ENCODE data around the gene STON1. TPM values are rescaled to one million over a fixed set of nuclear protein-coding genes. Genes with fewer than 3 reads are reported as not detected.
"Not testable (repeated sequence)": the region's sequence is repeated elsewhere in the genome, so short reads cannot be mapped to it uniquely, and the experiment has no call there.

Gene STON1
- total RNA-seq, 5 donors from 2014 or later (not counting 1 experiment from before 2014, with no cell fraction given) = 2.5 to 3.8 (median 2.6) TPM

DNA sequence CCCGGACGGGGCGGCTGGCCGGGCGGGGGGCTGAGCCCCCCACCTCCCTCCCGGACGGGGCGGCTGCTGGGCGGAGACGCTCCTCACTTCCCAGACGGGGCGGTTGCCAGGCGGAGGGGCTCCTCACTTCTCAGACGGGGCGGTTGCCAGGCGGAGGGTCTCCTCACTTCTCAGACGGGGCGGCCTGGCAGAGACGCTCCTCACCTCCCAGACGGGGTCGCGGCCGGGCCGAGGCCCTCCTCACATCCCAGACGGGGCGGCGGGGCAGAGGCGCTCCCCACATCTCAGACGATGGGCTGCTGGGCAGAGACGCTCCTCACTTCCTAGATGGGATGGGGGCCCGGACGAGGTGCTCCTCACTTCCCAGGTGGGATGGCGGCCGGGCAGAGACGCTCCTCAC lies 84.6 kb downstream of the STON1 start:
- H3K36me3 ChIP-seq (ENCODE audit: control insufficient read depth in 2 of 2, extremely low read depth in 1 of 2, insufficient read depth in 1 of 2, low read length in 1 of 2); POLR2A ChIA-PET; H3K4me1 Mint-ChIP-seq; H3K27ac ChIP-seq (ENCODE audit: low read length); H3K4me1 ChIP-seq (ENCODE audit: control insufficient read depth in 1 of 2, extremely low read depth in 1 of 2, insufficient read depth in 2 of 2, low read length in 2 of 2); H3K27ac Mint-ChIP-seq; DNase-seq; H3K4me3 Mint-ChIP-seq; H3K36me3 Mint-ChIP-seq; H3K27me3 ChIP-seq (replicated peaks in 1 of 2; ENCODE audit: control insufficient read depth in 2 of 2, extremely low read depth in 1 of 2, insufficient read depth in 2 of 2, low read length in 1 of 2); H3K9me3 ChIP-seq; H3K9me3 Mint-ChIP-seq; ATAC-seq (replicated peaks in 1 of 4); H3K4me3 ChIP-seq (ENCODE audit: control insufficient read depth in 1 of 2, extremely low read depth in 1 of 2, low read length in 1 of 2); CTCF ChIA-PET: not testable (repeated sequence)
- peaks cover 6 to 16% of the 10 kb centered on the region in 2 donors for H3K27me3 Mint-ChIP-seq
- WGBS (ENCODE audit: insufficient coverage) = 97% methylated on average over 16 of the region's 35 CpGs

DNA sequence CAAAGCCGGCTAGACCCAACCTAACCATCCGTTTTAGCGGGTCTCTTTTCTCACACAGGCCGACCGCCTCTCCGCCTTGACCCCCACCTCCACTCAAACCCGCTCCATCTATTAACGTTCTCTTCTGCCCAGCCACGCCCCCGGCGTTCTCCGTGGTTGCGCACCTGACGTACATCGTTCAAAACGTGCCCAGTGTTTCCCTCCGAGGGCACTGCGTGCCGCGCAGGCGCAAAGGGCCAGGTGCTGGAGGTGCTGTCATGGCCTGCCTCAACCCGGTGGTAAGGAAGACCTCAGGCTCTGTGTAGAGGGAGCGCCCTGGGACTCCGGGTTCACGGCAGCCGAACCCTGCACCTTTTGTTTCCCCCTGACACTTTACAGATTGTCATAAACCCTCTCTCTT lies 87.7 kb downstream of the STON1 start, which contains the start of gene GTF2A1L:
GTF2A1L (plus strand) TSS at position 239 of the 400 bp plus-strand sequence; CDS start at position 258, 19 bp downstream.
- ATAC-seq (replicated peaks in 1 of 4) (no peak), DNase-seq (peak in 1 of 35 experiments; percentile 1)
- no peak within 1 kb of the TSS for H3K4me3 Mint-ChIP-seq
- no peaks in the 10 kb centered on the region for H3K9me3 ChIP-seq
- no peaks in the 10 kb centered on the region for H3K4me1 ChIP-seq (ENCODE audit: control insufficient read depth in 1 of 2, extremely low read depth in 1 of 2, insufficient read depth in 2 of 2, low read length in 2 of 2)
- no peak within 1 kb of the TSS for H3K27ac ChIP-seq (ENCODE audit: low read length)
- CTCF ChIA-PET = no interaction called here
- no peak within 1 kb of the TSS for H3K4me3 ChIP-seq (ENCODE audit: control insufficient read depth in 1 of 2, extremely low read depth in 1 of 2, low read length in 1 of 2)
- H3K27me3 ChIP-seq (replicated peaks in 1 of 2; ENCODE audit: control insufficient read depth in 2 of 2, extremely low read depth in 1 of 2, insufficient read depth in 2 of 2, low read length in 1 of 2) = no peaks in the 10 kb centered on the region
- H3K36me3 ChIP-seq (ENCODE audit: control insufficient read depth in 2 of 2, extremely low read depth in 1 of 2, insufficient read depth in 1 of 2, low read length in 1 of 2) = no peaks in the 10 kb centered on the region
- peaks cover 8 to 13% of the 10 kb centered on the region in 2 donors for H3K27me3 Mint-ChIP-seq
- H3K9me3 Mint-ChIP-seq = peaks cover 0 to 3% (median 0%) of the 10 kb centered on the region in 3 donors
- no peaks in the 10 kb centered on the region for H3K36me3 Mint-ChIP-seq
- H3K4me1 Mint-ChIP-seq = no peaks in the 10 kb centered on the region
- POLR2A ChIA-PET = no interaction called here
- no peak within 1 kb of the TSS for H3K27ac Mint-ChIP-seq
- 74% methylated on average over 16 of the region's 26 CpGs for WGBS (ENCODE audit: insufficient coverage)

DNA sequence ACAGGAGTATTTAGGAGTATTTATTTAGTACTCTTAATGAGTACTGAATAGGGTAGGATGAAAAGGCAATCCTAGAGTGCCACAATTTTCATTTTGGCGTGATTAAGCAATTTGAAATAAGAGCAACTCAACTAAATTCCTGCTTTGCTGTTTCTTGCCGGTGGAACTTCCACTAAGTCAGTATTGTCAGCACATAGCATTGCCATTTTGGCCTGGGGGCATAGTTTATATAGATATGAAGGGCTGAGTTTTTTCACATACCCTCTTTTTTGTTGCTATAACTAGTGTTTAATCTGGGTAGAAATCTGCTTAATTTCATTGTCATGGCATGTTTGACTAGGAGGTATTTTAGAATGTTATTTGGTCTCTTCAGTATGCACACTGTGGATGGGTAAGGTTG lies 89.6 kb downstream of the STON1 start:
- H3K4me1 ChIP-seq (ENCODE audit: control insufficient read depth in 1 of 2, extremely low read depth in 1 of 2, insufficient read depth in 2 of 2, low read length in 2 of 2) = no peaks in the 10 kb centered on the region
- peaks cover 0 to 3% (median 0%) of the 10 kb centered on the region in 3 donors for H3K9me3 Mint-ChIP-seq
- H3K36me3 Mint-ChIP-seq = no peaks in the 10 kb centered on the region
- H3K27ac ChIP-seq (ENCODE audit: low read length) = no peak overlapping the region
- H3K4me1 Mint-ChIP-seq = no peaks in the 10 kb centered on the region
- no peak overlapping the region for H3K27ac Mint-ChIP-seq
- CTCF ChIA-PET = no interaction called here
- H3K36me3 ChIP-seq (ENCODE audit: control insufficient read depth in 2 of 2, extremely low read depth in 1 of 2, insufficient read depth in 1 of 2, low read length in 1 of 2) = no peaks in the 10 kb centered on the region
- H3K4me3 ChIP-seq (ENCODE audit: control insufficient read depth in 1 of 2, extremely low read depth in 1 of 2, low read length in 1 of 2) = no peak overlapping the region
- H3K27me3 Mint-ChIP-seq = peaks cover 8 to 18% of the 10 kb centered on the region in 2 donors
- no peaks in the 10 kb centered on the region for H3K27me3 ChIP-seq (replicated peaks in 1 of 2; ENCODE audit: control insufficient read depth in 2 of 2, extremely low read depth in 1 of 2, insufficient read depth in 2 of 2, low read length in 1 of 2)
- DNase-seq = no peak
- POLR2A ChIA-PET = no interaction called here
- no peak for ATAC-seq (replicated peaks in 1 of 4)
- H3K4me3 Mint-ChIP-seq = no peak overlapping the region
- H3K9me3 ChIP-seq = no peaks in the 10 kb centered on the region
- WGBS (ENCODE audit: insufficient coverage) = no CpG with 5 or more reads among the region's 2 CpGs

DNA sequence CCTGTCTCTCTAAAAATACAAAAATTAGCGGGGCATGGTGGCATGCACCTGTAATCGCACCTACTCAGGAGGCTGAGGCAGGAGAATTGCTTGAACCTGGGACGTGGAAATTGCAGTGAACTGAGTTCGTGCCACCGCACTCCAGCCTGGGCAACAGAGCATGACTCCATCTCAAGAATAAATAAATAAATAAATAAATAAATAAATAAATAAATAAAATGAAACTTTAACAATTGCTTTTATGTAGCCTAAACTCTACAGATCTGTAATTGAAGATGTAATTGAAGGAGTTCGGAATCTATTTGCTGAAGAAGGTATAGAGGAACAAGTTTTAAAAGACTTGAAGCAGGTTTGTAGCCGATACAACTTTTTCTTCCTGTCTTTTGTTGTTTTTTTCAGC lies 90.7 kb downstream of the STON1 start:
- no peaks in the 10 kb centered on the region for H3K36me3 ChIP-seq (ENCODE audit: control insufficient read depth in 2 of 2, extremely low read depth in 1 of 2, insufficient read depth in 1 of 2, low read length in 1 of 2)
- peaks cover 8 to 18% of the 10 kb centered on the region in 2 donors for H3K27me3 Mint-ChIP-seq
- no peaks in the 10 kb centered on the region for H3K9me3 ChIP-seq
- WGBS (ENCODE audit: insufficient coverage) = 67% methylated on average over 1 of the region's 7 CpGs
- H3K4me3 Mint-ChIP-seq = no peak overlapping the region
- H3K4me1 ChIP-seq (ENCODE audit: control insufficient read depth in 1 of 2, extremely low read depth in 1 of 2, insufficient read depth in 2 of 2, low read length in 2 of 2) = no peaks in the 10 kb centered on the region
- H3K9me3 Mint-ChIP-seq = peaks cover 0 to 3% (median 0%) of the 10 kb centered on the region in 3 donors
- no peaks in the 10 kb centered on the region for H3K27me3 ChIP-seq (replicated peaks in 1 of 2; ENCODE audit: control insufficient read depth in 2 of 2, extremely low read depth in 1 of 2, insufficient read depth in 2 of 2, low read length in 1 of 2)
- no peak for ATAC-seq (replicated peaks in 1 of 4)
- ChIA-PET POLR2A (no interaction called here), CTCF (no interaction called here)
- no peaks in the 10 kb centered on the region for H3K4me1 Mint-ChIP-seq
- H3K4me3 ChIP-seq (ENCODE audit: control insufficient read depth in 1 of 2, extremely low read depth in 1 of 2, low read length in 1 of 2) = no peak overlapping the region
- no peak overlapping the region for H3K27ac Mint-ChIP-seq
- H3K27ac ChIP-seq (ENCODE audit: low read length) = no peak overlapping the region
- DNase-seq = no peak
- H3K36me3 Mint-ChIP-seq = no peaks in the 10 kb centered on the region

DNA sequence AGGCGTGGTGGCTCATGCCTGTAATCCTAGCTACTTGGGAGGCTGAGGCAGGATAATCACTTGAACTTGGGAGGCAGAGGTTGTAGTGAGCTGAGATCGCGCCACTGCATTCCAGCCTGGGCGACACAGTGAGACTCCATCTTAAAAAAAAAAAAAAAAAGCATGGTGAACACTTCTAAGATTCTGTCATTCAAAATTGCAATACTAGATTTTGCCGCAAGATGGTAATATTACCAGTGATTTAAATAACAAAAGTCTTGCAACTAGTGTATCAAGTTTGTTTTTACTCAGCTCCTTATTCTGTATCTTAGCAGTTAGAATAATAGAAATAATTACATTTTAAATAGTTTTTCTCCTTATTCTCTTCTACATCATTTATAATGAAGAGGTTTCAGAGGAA lies 92.7 kb downstream of the STON1 start:
- H3K27ac Mint-ChIP-seq; H3K4me3 ChIP-seq (ENCODE audit: control insufficient read depth in 1 of 2, extremely low read depth in 1 of 2, low read length in 1 of 2); POLR2A ChIA-PET; H3K4me3 Mint-ChIP-seq; H3K4me1 Mint-ChIP-seq; H3K36me3 ChIP-seq (ENCODE audit: control insufficient read depth in 2 of 2, extremely low read depth in 1 of 2, insufficient read depth in 1 of 2, low read length in 1 of 2); H3K9me3 Mint-ChIP-seq; CTCF ChIA-PET; H3K9me3 ChIP-seq; ATAC-seq (replicated peaks in 1 of 4); H3K27me3 ChIP-seq (replicated peaks in 1 of 2; ENCODE audit: control insufficient read depth in 2 of 2, extremely low read depth in 1 of 2, insufficient read depth in 2 of 2, low read length in 1 of 2); DNase-seq; H3K4me1 ChIP-seq (ENCODE audit: control insufficient read depth in 1 of 2, extremely low read depth in 1 of 2, insufficient read depth in 2 of 2, low read length in 2 of 2); H3K36me3 Mint-ChIP-seq; H3K27ac ChIP-seq (ENCODE audit: low read length): not testable (repeated sequence)
- H3K27me3 Mint-ChIP-seq = peaks cover 7 to 12% of the 10 kb centered on the region in 2 donors
- no CpG with 5 or more reads among the region's 5 CpGs for WGBS (ENCODE audit: insufficient coverage)

DNA sequence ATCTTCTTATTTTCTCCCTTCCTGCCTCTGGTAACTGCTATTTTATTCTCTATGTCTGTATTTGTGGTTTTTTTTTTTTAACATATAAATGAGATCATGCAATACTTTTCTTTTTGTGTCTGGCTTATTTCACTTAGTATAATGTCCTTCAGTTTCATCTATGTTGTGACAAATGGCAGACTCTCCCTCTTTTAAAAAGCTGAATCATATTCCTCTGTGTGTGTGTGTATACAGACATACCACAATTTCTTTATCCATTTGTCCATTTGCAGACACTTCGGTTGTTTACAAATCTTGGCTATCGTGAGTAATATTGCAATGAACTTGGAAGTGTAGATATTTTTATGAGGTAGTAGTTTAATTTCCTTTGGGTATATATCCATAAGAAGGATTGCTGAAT lies 94.7 kb downstream of the STON1 start:
- Mint-ChIP-seq H3K4me1 (no peaks in the 10 kb centered on the region), H3K9me3 (peaks cover 0 to 5% (median 3%) of the 10 kb centered on the region in 3 donors), H3K27ac (no peak overlapping the region), H3K36me3 (no peaks in the 10 kb centered on the region), H3K27me3 (peaks cover 2 to 5% of the 10 kb centered on the region in 2 donors), H3K4me3 (no peak overlapping the region)
- ChIA-PET CTCF (interaction anchor here in 1 of 2 donors (0.6 kb wide), 1 partner anchor 293 kb away, joined by 8 read pairs; no protein-coding TSS in a partner anchor), POLR2A (no interaction called here)
- ATAC-seq (replicated peaks in 1 of 4) = no peak
- Histone ChIP-seq H3K36me3 (ENCODE audit: control insufficient read depth in 2 of 2, extremely low read depth in 1 of 2, insufficient read depth in 1 of 2, low read length in 1 of 2) (no peaks in the 10 kb centered on the region), H3K4me3 (ENCODE audit: control insufficient read depth in 1 of 2, extremely low read depth in 1 of 2, low read length in 1 of 2) (no peak overlapping the region), H3K27ac (ENCODE audit: low read length) (no peak overlapping the region), H3K27me3 (replicated peaks in 1 of 2; ENCODE audit: control insufficient read depth in 2 of 2, extremely low read depth in 1 of 2, insufficient read depth in 2 of 2, low read length in 1 of 2) (no peaks in the 10 kb centered on the region), H3K4me1 (ENCODE audit: control insufficient read depth in 1 of 2, extremely low read depth in 1 of 2, insufficient read depth in 2 of 2, low read length in 2 of 2) (no peaks in the 10 kb centered on the region), H3K9me3 (no peaks in the 10 kb centered on the region)
- no CpG with 5 or more reads among the region's 2 CpGs for WGBS (ENCODE audit: insufficient coverage)
- no peak for DNase-seq

DNA sequence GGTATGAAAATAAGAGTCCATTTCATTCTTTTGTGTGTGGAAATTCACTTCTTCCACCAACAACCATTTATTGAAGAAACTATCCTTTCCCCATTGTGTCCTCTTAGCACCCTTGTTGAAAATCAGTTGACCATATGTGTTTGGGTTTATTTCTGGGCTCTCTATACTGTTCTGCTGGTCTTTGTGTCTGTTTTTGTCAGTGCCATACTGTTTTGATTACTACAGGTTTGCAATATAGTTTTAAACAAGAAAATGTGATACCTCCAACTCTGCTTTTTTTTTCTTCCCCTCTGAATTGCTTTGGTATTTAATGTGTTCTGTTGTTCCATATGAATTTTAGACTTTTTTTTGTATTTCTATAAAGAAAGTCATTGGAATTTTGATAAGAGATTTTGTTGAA lies 96.1 kb downstream of the STON1 start:
- no peaks in the 10 kb centered on the region for H3K36me3 Mint-ChIP-seq
- ATAC-seq (replicated peaks in 1 of 4) = no peak
- ChIA-PET POLR2A (no interaction called here), CTCF (no interaction called here)
- H3K27me3 ChIP-seq (replicated peaks in 1 of 2; ENCODE audit: control insufficient read depth in 2 of 2, extremely low read depth in 1 of 2, insufficient read depth in 2 of 2, low read length in 1 of 2) = no peaks in the 10 kb centered on the region
- H3K4me3 ChIP-seq (ENCODE audit: control insufficient read depth in 1 of 2, extremely low read depth in 1 of 2, low read length in 1 of 2) = no peak overlapping the region
- H3K4me1 ChIP-seq (ENCODE audit: control insufficient read depth in 1 of 2, extremely low read depth in 1 of 2, insufficient read depth in 2 of 2, low read length in 2 of 2) = no peaks in the 10 kb centered on the region
- H3K9me3 ChIP-seq = no peaks in the 10 kb centered on the region
- no peak overlapping the region for H3K27ac ChIP-seq (ENCODE audit: low read length)
- H3K36me3 ChIP-seq (ENCODE audit: control insufficient read depth in 2 of 2, extremely low read depth in 1 of 2, insufficient read depth in 1 of 2, low read length in 1 of 2) = no peaks in the 10 kb centered on the region
- peaks cover 0 to 5% of the 10 kb centered on the region in 2 donors for H3K27me3 Mint-ChIP-seq
- no peaks in the 10 kb centered on the region for H3K4me1 Mint-ChIP-seq
- no peak overlapping the region for H3K27ac Mint-ChIP-seq
- no peak overlapping the region for H3K4me3 Mint-ChIP-seq
- DNase-seq = no peak
- peaks cover 0 to 5% (median 3%) of the 10 kb centered on the region in 3 donors for H3K9me3 Mint-ChIP-seq
